HG03565 (cell line): ENCODE data around the gene APBA2.
"Not testable (repeated sequence)": the region's sequence is repeated elsewhere in the genome, so short reads cannot be mapped to it uniquely, and the experiment has no call there.

Experiments
- ATAC-seq: cut with Tn5 transposase; IDR thresholded peaks from one replicate; pipeline ENCODE4 v1.9.1; 2021; ENCODE audit warnings: mild to moderate bottlenecking, moderate library complexity; ENCODE audit not compliant: unreplicated experiment

Gene APBA2

GRCh38 chr15:28994831-28995596 is 109.2 kb downstream of the APBA2 start:
- no peak for ATAC-seq

- ATAC-seq, result no peak
Observed at GRCh38 chr15:28995705-28996104, 109.9 kb downstream of the APBA2 start.

DNA sequence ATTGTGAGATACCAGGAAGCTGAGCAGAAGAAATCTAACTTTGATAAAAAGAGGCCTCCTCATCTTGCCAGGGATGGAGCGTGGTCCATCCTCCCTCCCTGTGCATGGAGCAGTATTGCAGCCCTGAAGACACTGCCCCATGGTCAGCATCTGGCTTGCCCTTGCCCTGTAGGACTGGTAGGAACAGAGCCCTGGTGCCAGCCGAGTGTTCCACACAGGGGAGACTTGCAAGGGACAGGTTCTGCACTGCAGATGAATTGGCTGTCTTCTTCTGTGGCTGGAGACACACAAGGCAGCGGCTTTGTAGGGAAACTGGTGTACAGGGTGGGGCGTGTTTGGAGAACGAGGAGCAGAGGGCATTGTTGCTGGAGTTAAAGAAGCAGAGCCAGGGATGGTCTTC is 110.5 kb downstream of the APBA2 start:
- no peak for ATAC-seq

DNA sequence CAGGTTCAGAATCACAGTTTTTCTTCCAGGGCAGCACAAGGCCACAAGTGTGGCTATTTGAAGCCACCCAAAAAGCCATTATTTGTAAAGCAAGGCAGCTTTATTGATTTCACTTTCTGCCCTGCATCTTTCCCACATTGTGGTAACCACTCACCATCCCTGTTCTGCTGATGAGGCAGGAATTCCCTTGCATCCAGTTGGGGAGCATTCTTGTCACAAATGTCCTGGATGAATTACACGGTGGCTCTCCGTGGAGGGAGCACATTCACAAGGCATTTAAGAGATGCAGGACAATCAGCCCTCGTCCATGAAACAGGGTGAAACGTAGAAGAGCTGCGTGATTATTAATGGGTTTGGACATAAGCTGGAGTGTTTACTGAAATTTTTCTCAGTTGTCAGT is 111.2 kb downstream of the APBA2 start:
- ATAC-seq, result no peak

DNA sequence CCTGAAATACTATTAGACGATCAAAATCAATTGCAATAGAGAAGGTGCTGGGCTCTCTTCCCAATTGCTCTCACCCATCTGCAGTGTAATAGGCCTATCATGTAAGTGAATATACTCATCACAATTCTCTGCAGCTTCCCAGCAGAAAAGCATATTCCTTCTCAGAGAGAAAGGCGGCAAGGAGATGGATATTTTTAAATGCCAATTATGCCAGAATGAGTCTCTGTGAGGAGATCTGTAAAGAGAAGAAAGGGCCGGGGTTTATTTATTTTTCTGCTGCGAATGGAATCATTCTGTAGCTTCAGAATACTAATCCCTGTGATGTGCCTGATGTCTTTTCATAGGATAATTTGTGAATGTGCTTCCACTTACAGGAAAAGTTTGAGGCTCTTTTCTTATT is 112.0 kb downstream of the APBA2 start:
- no peak for ATAC-seq

DNA sequence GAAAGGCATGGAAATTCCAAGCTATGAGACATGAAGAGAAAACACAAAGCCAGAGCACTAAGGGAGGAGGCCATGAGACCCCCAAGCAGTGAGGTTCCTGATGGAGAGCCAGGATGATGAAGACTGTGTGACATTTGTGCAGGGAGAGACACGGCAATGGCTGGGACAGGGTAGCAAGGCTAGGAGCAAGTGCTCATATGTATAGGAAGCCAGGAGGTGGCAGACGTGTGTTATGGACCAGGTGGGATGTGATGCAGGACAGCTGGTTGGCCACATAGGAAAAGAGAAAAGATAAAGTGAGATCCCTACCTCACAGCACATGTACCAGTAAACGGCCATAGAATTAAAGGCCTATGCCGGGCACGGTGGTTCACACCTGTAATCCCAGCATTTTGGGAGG is 112.7 kb downstream of the APBA2 start:
- ATAC-seq, result no peak

- ATAC-seq, result no peak
Observed at GRCh38 chr15:29003191-29003839, 117.5 kb downstream of the APBA2 start.

GRCh38 chr15:29003840-29004233 is 118.1 kb downstream of the APBA2 start:
- no peak for ATAC-seq

DNA sequence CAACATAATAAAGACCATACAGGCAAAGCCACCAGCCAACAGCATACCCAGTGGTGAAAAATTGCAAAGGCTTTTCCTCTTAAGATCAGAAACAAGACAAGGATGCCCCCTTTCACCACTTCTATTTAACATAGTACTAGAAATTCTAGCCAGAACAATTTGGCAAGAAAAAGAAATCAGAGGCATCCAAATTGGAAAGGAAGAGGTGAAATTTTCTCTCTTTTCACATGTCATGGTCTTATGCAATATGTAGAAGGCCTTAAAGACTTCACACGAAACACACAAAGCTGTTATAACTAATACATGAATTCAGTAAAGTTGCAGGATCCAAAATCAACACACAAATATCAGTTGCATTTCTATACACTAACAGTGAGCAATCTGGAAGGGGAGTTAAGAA is 120.2 kb downstream of the APBA2 start:
- no peak for ATAC-seq

DNA sequence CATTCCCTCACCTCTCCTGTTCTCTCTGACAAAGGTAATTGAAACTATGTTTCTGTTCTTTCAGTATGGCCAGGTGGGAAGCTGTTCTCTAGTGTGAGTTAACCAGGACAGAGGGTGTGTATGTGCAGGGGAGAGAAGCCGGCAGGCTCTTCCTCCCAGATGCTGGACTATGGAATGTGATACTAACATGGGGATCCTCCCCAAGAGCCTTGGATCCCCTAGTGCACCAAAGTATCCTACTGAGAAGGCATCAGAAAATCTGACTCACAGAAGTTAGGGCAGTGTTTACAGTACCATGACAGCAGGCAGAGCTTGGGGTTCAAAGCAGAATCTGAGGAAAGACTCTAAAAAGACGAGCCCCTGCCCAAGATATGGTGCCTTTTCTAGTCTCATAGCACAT is 123.1 kb downstream of the APBA2 start:
- ATAC-seq, result no peak

DNA sequence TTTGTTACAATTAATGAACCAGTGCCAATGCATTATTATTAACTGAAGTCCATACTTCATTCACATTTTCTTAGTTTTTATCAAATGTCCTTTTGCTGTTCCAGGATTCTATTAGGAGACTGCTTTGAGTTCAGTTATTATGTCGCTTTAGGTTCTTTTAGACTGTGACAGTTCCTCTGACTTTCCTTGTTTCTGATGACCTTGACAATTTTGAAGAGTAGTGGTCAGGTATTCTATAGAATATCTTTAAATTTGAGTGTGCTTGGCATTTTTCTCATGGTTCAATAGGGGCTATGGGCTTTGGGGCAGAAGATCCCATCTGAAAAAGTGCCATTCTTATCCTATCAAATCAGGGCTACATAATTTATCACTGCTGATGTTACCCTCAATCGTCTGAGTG is 126.3 kb downstream of the APBA2 start:
- ATAC-seq, result no peak

GRCh38 chr15:29014493-29014892 is 128.7 kb downstream of the APBA2 start:
- ATAC-seq, result no peak

GRCh38 chr15:29016518-29016917 is 130.7 kb downstream of the APBA2 start:
- no peak for ATAC-seq

DNA sequence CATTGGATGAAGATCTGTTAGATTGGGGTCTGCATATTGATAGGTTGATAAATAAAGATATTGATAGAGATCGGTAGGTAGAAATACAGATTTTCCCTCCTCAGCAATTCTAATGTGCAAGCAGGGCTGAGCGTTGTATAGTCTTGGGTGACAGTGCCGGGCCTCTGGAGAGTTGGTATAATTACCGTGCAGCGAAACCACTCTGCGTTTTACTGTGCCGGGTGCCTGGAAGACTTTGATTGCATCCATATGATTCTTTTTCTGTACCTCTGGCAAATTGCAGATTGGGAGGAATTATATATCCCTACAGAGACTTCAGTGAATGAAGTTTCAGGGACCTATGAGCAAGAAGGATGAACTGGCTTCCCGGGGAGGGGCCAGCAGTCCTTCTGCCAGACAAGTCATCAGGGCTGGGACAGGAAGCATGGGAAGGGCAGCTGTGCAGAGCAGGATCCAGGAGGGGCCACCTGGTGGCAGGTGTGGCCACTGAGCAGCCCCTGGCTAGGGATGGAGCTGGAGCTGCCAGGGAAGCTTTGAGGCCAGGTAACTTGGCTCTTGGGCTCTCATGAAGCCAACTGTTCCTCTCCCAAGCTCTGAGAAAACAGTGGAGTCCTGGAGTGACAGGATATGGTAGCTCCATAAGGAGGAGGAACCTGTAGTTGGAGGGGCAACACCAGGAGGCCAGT is 132.5 kb downstream of the APBA2 start:
- ATAC-seq, result no peak

DNA sequence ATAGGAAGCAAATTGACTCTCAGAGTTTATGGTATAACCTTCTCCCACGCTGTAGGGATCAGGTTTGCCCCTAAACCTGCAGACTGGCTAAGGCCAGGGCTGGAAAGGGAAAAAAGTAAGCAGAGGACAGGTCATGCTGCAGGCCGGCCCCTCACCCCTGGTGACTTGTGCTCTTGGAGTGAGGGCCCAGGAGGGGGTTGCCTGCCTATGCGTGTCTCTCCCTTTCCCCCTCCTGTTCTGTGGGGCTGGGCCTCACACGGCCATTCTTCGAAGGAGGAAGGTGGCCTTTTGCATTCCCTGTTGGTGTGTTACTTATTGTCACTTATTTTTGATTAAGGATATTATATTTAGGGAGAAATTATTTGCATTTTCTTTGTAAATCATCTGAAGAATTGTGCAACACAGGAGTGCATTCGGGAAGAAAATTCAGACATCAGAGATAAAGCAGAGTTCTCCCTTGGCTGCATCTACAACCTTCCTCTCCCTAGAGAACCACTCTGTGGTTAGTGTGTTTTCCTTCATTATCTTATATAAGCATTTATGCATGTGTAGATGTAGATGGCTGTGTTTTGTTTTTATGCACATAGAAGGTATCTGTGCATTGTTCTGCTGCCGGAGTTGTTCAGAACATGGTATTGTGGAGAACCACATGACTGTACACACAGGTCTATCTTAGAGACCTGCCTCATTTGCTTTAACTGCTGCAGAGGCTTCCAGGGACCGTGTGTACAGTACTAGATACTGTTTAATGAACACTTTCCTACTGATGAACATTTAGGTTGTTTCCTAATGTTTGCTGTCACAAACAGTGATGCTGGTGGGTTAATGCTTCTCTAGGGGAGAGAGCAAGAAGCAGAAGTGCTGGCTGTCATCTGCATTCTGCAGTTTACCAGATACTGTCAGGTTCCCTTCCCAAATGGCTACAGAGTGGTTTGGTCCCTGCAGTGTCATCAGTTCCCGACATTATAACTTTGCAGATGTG is 133.5 kb downstream of the APBA2 start:
- no peak for ATAC-seq

- ATAC-seq, result no peak
Observed at GRCh38 chr15:29021857-29022256, 136.1 kb downstream of the APBA2 start.

DNA sequence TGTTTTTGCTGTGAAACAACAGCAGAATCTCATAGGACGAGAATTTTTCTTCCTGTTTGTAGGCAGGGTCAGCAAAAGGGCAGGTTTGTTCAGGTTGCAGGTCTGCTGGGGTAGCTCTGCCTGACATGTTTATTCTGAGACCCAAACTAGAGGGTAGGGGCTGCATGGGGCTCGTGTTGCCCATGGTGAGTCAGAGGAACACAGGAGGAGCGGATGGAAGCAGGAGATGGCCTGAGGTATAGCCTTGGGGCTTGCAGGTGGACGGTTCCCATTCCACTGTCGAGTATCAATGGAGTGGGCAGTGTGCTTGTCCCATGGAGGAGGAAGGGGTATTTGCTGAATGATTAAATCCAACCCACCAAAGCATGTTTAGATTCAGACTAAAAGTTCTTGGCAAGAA is 138.9 kb downstream of the APBA2 start:
- no peak for ATAC-seq

DNA sequence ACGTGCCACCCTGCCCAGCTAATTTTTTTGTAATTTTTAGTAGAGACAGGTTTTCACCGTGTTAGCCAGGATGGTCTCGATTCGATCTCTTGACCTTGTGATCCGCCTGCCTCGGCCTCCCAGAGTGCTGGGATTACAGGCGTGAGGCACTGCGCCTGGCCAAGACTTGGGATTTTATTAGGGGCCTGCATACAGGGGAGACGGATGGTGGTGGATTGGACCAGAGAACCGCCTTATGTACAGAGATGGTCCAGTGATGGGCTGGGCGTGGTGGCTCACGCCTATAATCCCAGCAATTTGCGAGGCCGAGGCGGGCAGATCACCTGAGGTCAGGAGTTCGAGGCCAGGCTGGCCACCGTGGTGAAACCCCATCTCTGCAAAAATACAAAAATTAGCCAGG is 139.6 kb downstream of the APBA2 start:
- ATAC-seq, result not testable (repeated sequence)

DNA sequence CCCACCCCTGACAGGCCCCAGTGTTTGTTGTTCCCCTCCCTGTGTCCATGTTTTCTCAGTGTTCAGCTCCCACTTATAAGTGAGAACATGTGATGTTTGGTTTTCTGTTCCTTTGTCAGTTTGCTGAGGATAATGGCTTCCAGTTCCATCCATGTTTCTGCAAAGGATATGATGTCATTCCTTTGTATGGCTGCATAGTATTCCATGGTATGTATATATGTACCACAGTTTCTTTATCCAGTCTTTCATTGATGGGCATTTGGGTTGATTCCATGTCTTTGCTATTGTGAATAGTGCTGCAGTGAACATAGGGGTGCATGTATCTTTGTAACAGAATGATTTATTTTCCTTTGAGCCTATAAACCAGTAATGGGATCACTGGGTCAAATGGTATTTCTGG is 142.4 kb downstream of the APBA2 start:
- not testable (repeated sequence) for ATAC-seq

- no peak for ATAC-seq
Observed at GRCh38 chr15:29029651-29030195, 143.9 kb downstream of the APBA2 start.
